ENCODE results near the gene DNA2.

- TF ChIP-seq POLR2A (IDR thresholded peaks at IDR 0.05), result no peak
- no peak for TF ChIP-seq CTCF (IDR thresholded peaks at IDR 0.05)
- TF ChIP-seq POLR2AphosphoS5 (IDR thresholded peaks at IDR 0.05), result no peak
Observed at GRCh38 chr10:68506411-68506810, 34.6 kb upstream of the DNA2 start.

All from breast epithelium (tissue), 3 donors.